ENCODE measurements around the gene NMRK1.

The NMRK1 gene

GRCh38 chr9:75069171-75069570, 18.8 kb downstream of the NMRK1 start:
- TF ChIP-seq, protein P1, sequence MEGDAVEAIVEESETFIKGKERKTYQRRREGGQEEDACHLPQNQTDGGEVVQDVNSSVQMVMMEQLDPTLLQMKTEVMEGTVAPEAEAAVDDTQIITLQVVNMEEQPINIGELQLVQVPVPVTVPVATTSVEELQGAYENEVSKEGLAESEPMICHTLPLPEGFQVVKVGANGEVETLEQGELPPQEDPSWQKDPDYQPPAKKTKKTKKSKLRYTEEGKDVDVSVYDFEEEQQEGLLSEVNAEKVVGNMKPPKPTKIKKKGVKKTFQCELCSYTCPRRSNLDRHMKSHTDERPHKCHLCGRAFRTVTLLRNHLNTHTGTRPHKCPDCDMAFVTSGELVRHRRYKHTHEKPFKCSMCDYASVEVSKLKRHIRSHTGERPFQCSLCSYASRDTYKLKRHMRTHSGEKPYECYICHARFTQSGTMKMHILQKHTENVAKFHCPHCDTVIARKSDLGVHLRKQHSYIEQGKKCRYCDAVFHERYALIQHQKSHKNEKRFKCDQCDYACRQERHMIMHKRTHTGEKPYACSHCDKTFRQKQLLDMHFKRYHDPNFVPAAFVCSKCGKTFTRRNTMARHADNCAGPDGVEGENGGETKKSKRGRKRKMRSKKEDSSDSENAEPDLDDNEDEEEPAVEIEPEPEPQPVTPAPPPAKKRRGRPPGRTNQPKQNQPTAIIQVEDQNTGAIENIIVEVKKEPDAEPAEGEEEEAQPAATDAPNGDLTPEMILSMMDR (IDR thresholded peaks at IDR 0.05), result no peak
- no peaks in the 10 kb centered on the region for H3K36me3 ChIP-seq (ENCODE audit: control insufficient read depth, insufficient read depth, low read length)
- H3K79me2 ChIP-seq, result no peaks in the 10 kb centered on the region
- H3K9ac ChIP-seq, result no peak overlapping the region
- H3K4me2 ChIP-seq (ENCODE audit: low read length), result no peak overlapping the region
- H2AFZ ChIP-seq, result no peak overlapping the region
- H3K4me3 ChIP-seq (ENCODE audit: low read depth, low read length), result no peak overlapping the region
- H3K27ac ChIP-seq, result no peak overlapping the region
- H3K27me3 ChIP-seq (ENCODE audit: control insufficient read depth, insufficient read depth, low read length), result no peaks in the 10 kb centered on the region
- H3K9me3 ChIP-seq (ENCODE audit: control insufficient read depth, low read length), result no peaks in the 10 kb centered on the region
- no peaks in the 10 kb centered on the region for H3K4me1 ChIP-seq

DNA sequence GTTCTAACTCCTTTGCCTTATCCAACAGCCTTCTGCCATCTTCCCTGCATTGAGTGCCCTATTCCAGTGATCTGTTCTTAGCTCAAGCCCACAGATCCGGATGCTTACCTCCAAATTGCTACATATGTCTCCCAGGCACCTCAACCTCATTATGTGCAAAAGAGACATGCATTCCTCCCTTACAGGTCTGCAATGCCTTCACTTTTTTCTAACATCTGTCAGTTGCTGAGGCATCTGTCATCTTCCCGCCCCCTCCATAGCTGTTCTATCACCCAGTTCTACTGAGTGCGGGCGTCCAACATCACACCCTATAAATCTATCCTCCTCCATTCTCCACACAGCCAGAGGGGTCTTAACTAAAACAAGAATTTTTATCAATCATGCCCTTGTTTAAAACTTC, 20.1 kb downstream of the NMRK1 start:
- H3K9ac ChIP-seq, result no peak overlapping the region
- H3K9me3 ChIP-seq (ENCODE audit: control insufficient read depth, low read length), result no peaks in the 10 kb centered on the region
- no peak overlapping the region for H3K27ac ChIP-seq
- H3K4me2 ChIP-seq (ENCODE audit: low read length), result no peak overlapping the region
- H3K36me3 ChIP-seq (ENCODE audit: control insufficient read depth, insufficient read depth, low read length), result no peaks in the 10 kb centered on the region
- no peaks in the 10 kb centered on the region for H3K27me3 ChIP-seq (ENCODE audit: control insufficient read depth, insufficient read depth, low read length)
- H2AFZ ChIP-seq, result no peak overlapping the region
- no peaks in the 10 kb centered on the region for H3K4me1 ChIP-seq
- TF ChIP-seq, protein P1 (IDR thresholded peaks at IDR 0.05), result no peak
- H3K79me2 ChIP-seq, result no peaks in the 10 kb centered on the region
- no peak overlapping the region for H3K4me3 ChIP-seq (ENCODE audit: low read depth, low read length)

- Histone ChIP-seq H3K27me3 (ENCODE audit: control insufficient read depth, insufficient read depth, low read length) (no peaks in the 10 kb centered on the region), H2AFZ (no peak overlapping the region), H3K9ac (no peak overlapping the region), H3K4me2 (ENCODE audit: low read length) (no peak overlapping the region), H3K79me2 (no peaks in the 10 kb centered on the region), H3K27ac (no peak overlapping the region), H3K36me3 (ENCODE audit: control insufficient read depth, insufficient read depth, low read length) (no peaks in the 10 kb centered on the region), H3K9me3 (ENCODE audit: control insufficient read depth, low read length) (no peaks in the 10 kb centered on the region), H3K4me1 (no peaks in the 10 kb centered on the region), H3K4me3 (ENCODE audit: low read depth, low read length) (no peak overlapping the region)
- TF ChIP-seq, protein P1 (IDR thresholded peaks at IDR 0.05), result no peak
Observed at GRCh38 chr9:75065510-75065909, 22.4 kb downstream of the NMRK1 start.

- Histone ChIP-seq H3K79me2 (no peaks in the 10 kb centered on the region), H2AFZ (no peak overlapping the region), H3K4me2 (ENCODE audit: low read length) (no peak overlapping the region), H3K27ac (no peak overlapping the region), H3K4me3 (ENCODE audit: low read depth, low read length) (no peak overlapping the region), H3K9me3 (ENCODE audit: control insufficient read depth, low read length) (no peaks in the 10 kb centered on the region), H3K9ac (no peak overlapping the region), H3K4me1 (no peaks in the 10 kb centered on the region), H3K27me3 (ENCODE audit: control insufficient read depth, insufficient read depth, low read length) (no peaks in the 10 kb centered on the region), H3K36me3 (ENCODE audit: control insufficient read depth, insufficient read depth, low read length) (no peaks in the 10 kb centered on the region)
- TF ChIP-seq, protein P1 (IDR thresholded peaks at IDR 0.05), result no peak
Observed at GRCh38 chr9:75064307-75065025, 23.5 kb downstream of the NMRK1 start.
